Gastroesophageal sphincter (tissue), 3 donors: Measurements from ENCODE around the gene PNPLA1.

ENCODE experiments used
- EP300 ChIP-seq: sonication (generic); formaldehyde crosslinking; IDR thresholded peaks from one replicate; pipeline ENCODE4 v1.6.1; 2017; ENCODE audit warnings: antibody characterized with exemption, mild to moderate bottlenecking
- POLR2A ChIP-seq, 2 donors: fragments of 450-650 bp; IDR thresholded peaks; one replicate each; pipeline ENCODE4 v1.6.1; 2017; ENCODE audit warnings: antibody characterized with exemption in 2 of 2, mild to moderate bottlenecking in 2 of 2, moderate library complexity in 1 of 2
- POLR2AphosphoS5 ChIP-seq: sonication (generic); formaldehyde crosslinking; IDR thresholded peaks from one replicate; pipeline ENCODE4 v1.6.1; 2017; ENCODE audit warnings: antibody characterized with exemption
- TF ChIP-seq, protein P1 (sequence below), 4 experiments: fragments of 200-600 bp in 2 of 4; fragments of 450-650 bp in 2 of 4; sonication (generic) in 1 of 4; IDR thresholded peaks; one replicate each; pipeline ENCODE4 v1.5.1; 2017 to 2019; ENCODE audit warnings: antibody characterized with exemption in 4 of 4, mild to moderate bottlenecking in 2 of 4, moderate library complexity in 2 of 4

DNA sequence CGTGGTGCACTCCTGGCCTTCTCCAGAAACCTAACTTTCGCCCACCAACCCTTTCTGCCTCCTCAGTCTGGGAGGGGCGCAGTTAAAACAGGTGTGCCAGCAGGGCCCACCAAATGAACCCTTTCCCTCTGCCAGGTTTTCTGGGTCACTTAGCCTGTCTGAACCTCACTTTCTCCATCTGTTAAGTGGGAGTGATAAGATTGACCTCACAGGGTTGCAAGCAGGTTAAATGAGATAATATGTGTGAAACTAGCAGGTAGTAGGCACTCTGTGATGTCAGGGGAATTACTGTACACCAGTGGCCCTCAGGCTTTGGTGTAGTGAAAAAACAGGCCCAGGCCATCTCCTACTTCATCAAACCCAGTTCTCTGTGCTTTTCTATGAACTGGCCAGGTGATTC lies 52.7 kb downstream of the PNPLA1 start:
- TF ChIP-seq, protein P1, sequence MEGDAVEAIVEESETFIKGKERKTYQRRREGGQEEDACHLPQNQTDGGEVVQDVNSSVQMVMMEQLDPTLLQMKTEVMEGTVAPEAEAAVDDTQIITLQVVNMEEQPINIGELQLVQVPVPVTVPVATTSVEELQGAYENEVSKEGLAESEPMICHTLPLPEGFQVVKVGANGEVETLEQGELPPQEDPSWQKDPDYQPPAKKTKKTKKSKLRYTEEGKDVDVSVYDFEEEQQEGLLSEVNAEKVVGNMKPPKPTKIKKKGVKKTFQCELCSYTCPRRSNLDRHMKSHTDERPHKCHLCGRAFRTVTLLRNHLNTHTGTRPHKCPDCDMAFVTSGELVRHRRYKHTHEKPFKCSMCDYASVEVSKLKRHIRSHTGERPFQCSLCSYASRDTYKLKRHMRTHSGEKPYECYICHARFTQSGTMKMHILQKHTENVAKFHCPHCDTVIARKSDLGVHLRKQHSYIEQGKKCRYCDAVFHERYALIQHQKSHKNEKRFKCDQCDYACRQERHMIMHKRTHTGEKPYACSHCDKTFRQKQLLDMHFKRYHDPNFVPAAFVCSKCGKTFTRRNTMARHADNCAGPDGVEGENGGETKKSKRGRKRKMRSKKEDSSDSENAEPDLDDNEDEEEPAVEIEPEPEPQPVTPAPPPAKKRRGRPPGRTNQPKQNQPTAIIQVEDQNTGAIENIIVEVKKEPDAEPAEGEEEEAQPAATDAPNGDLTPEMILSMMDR (IDR thresholded peaks at IDR 0.05), result no peak
- TF ChIP-seq POLR2AphosphoS5 (no peak), POLR2A (IDR thresholded peaks at IDR 0.05) (no peak), EP300 (no peak)
